ENCODE results near the gene CRTC3.

Gene CRTC3

GRCh38 chr15:90563463-90563862 is 33.7 kb downstream of the CRTC3 start:
- DNase-seq (ENCODE audit: low read depth in 3 of 3), result no peak

DNA sequence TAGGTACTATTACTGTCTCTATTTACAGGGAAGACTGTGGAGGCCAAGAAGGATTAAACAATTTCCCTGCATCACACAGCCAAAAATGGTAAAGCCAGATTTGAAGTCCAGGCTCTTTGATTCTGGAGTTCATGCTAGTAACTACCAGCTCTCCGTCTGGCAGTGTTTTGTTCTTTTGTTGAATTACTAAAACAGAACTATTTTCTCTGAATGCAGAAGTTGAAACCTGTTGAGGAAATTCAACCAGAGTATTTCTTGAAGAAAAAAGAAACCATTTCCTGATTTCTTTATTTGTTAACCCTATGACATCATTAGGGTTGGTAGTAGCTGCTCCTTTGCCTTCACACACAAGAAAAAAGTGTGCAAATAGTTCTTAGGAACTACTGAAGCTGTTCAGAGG is 34.3 kb downstream of the CRTC3 start:
- DNase-seq (ENCODE audit: low read depth in 3 of 3), result no peak

DNA sequence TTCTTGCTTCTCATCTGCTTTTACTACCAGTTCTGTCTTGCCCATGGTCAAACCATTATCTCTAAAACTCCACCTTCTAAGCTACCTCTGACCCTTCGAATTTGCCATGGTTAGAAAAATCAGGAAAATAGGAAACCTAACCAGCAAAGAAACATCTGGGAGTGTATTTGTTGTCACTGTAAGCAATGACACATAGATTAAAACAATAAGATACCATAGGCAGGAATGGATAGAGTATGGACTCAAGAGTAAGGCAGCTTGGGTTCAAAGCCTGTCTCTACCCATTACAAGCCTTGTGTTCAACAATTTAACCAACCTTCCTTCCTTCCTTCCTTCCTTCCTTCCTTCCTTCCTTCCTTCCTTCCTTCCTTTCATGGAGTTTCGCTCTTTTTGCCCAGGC is 34.9 kb downstream of the CRTC3 start:
- DNase-seq (ENCODE audit: low read depth in 3 of 3), result no peak

DNA sequence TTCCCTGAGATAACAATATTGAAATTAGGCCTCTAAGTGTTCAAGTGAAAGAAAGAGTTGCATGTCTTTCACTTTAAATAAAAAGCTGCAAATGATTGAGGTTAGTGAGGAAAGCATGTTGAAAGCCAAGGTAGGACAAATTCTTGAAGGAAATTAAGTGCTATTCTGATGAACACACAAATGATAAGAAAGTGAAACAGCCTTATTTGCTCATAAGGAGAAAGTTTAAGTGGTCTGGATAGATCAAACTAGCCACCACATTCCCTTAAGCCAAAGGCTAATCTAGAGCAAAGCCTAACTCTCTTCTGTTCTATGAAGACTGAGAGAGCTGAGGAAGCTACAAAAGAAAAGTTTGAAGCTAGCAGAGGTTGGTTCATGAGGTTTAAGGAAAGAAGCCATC is 36.1 kb downstream of the CRTC3 start:
- no peak for DNase-seq (ENCODE audit: low read depth in 3 of 3)

- no peak for DNase-seq (ENCODE audit: low read depth in 3 of 3)
Observed at GRCh38 chr15:90570643-90571042, 40.9 kb downstream of the CRTC3 start.

DNA sequence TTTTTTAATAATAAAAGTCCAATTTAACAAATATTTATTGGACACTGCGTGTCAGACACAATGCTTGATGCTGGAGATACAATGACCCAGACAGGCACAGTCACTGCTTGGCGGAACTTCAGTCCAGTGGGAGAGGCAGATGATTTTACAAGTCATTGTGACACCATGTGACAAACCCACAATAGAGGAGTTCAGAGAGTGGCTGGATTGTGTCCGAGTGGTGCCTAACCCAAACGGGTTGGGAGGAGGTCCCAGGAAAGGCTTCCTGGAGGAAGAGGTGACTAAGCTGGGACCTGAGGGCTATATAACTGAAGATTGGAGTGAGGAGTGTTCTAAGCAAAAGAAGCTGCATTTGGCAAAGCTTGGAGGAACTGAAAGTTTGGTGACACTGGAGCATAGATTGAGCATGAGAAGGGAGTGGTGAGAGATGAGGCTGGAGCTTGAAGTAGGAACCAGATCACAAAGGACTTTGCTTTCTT is 41.4 kb downstream of the CRTC3 start:
- DNase-seq (ENCODE audit: low read depth in 3 of 3), result no peak

DNA sequence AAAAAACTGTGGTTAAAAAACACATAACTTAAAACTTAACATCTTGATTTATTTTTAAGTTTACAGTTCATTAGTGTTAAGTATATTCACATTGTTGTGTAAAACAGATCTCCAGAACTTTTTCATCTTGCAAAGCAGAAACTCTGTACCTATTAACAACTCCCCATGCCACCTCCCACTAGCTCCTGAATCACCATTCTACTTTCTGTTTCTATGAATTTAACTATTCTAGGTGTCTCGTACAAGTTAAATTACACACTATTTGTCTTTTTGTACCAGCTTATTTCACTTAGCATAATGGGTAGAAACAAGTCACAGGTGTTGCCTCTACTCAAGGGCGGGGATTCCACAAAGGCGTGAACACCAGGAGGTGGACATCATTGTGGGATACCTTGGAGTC is 43.2 kb downstream of the CRTC3 start:
- DNase-seq (ENCODE audit: low read depth in 3 of 3), result no peak

DNA sequence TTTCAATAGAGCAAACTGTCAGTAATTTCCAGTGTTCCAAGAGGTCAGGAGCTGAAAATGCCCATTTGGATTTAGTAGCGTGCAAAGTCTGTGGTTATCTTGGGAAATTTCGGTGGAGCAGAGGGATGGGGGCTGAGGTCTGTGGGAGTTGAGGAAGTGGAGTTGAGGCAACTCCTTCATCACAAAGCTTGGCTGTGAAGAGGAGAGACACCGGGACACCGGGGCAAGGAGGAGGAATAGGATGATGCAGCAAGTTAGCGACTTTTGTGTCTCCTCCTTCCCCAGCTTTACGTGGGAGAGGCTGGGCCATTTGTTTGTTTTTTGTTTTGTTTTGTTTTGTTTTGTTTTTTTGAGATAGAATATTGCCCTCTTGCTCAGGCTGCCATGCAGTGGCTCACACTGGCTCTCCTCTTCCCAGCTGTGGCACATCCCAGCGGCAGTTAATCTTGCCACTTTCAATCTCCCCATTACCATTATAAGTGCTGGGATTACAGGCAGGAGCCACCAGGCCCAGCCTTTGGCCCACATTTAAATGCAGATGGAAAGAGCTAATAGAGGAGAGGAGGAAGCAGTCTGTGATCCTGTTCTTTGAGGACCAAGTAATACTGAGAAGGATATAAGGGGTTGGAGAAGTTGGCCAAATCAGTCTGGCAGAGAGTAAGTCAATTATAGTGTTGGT is 47.1 kb downstream of the CRTC3 start:
- DNase-seq (ENCODE audit: low read depth in 3 of 3), result no peak

GRCh38 chr15:90579213-90579612 is 49.5 kb downstream of the CRTC3 start:
- DNase-seq (ENCODE audit: low read depth in 3 of 3), result no peak

DNA sequence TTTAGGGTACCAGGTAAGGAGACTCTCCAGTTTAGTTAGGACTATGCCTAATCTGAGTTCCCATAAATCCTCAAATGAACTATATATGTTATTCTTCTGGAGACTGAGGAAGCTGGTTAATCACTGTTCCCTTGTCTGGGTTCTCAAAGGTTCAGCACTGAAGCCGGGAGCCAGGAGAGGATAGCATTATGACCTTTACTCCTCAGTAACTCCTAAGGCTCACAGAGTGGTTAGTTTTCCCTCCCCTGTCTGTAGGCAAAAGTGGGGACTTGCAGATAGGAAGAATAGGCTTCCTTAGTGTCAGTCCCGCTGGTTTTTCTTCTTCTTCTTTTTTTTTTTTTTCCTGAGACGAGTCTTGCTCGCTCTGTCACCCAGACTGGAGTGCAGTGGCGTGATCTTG is 50.4 kb downstream of the CRTC3 start:
- no peak for DNase-seq (ENCODE audit: low read depth in 3 of 3)

DNA sequence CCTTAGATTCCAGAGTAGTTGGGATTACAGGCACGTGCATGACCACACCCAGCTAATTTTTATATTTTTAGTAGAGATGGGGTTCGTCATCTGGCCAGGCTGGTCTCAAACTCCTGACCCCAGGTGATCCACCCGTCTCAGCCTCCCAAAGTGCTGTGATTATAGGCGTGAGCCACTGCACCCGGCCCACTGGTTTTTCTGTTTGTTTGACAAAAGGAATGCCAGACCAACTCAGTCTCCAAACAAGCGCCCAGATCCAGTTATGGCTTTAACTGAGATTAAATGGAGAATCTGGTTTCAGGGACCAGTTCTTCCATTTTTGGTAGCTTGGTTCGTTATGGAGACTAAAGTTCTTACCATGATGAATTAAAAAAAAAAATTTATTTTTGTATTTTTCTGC is 50.8 kb downstream of the CRTC3 start:
- DNase-seq (ENCODE audit: low read depth in 3 of 3), result no peak

DNA sequence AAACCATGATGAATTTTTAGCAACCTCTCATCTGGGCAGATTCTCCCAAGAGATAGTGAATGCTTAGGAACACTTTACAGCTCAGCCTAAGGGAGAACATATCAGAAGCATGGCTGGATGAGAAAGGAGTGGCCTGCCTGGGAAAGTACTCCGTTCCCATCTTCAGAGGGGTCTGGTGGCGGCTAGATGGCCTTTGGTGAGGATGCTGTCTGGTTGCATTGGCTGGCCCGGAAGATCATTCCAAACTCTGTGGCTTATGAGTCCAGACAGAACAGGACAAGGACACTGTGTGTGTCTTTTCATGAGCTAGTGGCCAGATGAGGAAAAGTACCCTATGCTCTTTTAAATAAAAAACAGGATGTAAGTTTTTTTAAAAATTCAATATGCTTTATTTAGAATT is 51.2 kb downstream of the CRTC3 start:
- no peak for DNase-seq (ENCODE audit: low read depth in 3 of 3)

- DNase-seq (ENCODE audit: low read depth in 3 of 3), result no peak
Observed at GRCh38 chr15:90581771-90582352, 52.1 kb downstream of the CRTC3 start.

GRCh38 chr15:90582553-90582952 is 52.8 kb downstream of the CRTC3 start:
- no peak for DNase-seq (ENCODE audit: low read depth in 3 of 3)

DNA sequence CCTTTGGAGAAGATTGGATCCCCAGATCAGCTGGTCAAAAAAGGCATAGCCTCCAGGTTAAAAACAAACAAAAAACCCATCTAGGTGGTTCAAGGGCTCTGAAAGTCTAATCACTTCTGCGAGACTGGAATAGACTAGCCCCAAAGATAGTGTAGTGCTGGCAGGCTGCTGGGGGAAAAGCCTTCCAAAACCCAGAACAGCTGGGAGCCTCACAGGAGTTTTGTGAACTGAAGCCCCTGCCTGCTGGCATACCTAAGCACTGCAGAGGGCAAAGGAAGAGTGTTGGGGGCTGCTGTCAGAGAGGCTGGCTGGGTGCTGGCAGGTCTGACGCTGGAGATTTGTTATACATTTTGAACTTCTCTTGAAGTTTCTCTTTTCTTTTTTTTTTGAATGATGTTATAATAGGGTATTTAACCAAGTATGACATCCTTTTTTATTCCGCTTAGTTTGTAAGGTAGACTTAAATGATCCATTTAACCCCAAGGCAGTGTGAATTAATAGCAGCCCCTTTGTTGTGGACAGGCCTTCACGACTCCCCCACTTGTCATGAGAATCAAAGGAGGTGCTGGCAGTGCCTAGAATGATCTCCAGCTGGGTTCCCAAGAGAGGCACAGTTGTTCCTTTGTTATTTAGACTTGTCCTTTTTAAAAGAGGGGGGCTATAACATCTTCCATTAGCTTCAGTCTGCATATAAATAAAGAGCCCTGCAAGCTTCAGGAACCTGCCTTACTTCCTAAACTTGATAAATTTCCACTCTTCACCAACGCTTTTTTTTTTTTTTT is 53.9 kb downstream of the CRTC3 start:
- no peak for DNase-seq (ENCODE audit: low read depth in 3 of 3)

DNA sequence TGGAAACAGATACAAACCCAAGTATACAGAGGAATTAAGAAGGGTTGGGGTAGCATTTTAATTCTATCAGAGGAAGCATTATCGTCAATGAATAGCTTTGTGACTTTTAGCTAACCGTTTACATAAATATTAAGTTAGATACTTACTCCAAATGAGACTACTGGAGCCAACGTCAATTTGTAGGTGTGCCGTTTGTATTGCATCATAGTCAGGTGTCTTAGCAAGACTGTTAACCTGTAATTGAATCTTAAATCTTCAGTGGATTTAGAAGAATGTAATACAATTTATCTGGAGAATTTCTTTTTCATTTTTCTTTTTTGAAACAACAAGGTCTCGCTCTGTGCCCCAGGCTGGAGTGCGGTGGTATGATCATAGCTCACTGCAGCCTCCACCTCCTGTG is 55.1 kb downstream of the CRTC3 start:
- no peak for DNase-seq (ENCODE audit: low read depth in 3 of 3)

DNA sequence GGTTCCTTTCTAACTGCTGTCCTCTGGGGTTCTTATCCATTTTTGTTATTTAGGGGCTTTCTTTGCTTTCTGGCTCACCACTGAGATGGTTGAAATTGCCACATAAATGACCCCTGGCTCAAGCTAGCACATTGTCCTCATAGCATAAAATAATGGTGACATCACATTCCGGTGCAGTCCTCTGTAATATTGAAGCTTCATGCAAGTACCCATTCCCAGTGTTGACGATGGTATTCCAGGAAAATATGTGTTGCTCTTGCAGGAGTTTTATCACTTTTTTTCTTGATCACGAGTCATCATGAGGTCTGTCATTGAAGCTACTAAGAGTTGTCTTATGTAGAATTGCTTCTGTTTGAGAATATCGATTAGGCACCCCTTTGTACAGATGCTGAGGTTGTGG is 56.1 kb downstream of the CRTC3 start:
- DNase-seq (ENCODE audit: low read depth in 3 of 3), result no peak

DNA sequence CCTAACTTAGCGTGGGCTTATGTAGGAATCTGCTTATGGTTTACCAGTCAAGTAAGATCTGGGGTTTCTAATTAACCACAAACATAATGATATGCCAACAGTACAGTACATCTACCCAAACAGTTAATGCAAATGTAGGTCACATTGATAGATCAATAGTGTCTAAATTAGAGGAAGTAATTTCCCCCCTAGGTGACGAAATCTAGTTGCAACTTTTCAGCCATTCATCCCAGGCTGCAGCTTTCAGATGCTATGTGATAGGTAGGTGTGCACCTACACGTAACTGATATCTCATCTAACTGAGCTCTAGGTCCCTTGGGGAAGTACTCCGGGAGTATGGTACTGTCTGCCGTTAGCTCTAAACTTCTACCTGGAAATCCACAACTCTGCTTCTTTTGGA is 57.2 kb downstream of the CRTC3 start:
- DNase-seq (ENCODE audit: low read depth in 3 of 3), result no peak

DNA sequence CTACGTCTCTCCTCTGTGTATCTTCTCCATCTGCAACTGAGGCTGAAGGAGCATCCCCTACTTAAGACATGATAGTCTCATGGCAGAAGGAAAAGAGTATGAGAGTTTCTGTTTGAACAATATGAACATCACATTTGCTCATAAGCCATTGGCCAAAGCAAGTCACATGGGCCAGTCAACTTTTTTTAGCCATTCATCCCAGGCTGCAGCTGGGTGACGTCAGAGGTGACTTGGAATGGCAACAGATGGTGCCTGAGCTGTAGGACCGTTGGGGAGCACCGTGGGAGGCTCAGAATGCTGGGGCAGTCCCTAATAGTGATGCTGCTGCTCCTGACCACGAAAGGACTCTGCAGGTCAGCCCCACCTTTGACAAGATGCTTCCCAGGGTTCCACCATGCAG is 58.7 kb downstream of the CRTC3 start:
- DNase-seq (ENCODE audit: low read depth in 3 of 3), result no peak

DNA sequence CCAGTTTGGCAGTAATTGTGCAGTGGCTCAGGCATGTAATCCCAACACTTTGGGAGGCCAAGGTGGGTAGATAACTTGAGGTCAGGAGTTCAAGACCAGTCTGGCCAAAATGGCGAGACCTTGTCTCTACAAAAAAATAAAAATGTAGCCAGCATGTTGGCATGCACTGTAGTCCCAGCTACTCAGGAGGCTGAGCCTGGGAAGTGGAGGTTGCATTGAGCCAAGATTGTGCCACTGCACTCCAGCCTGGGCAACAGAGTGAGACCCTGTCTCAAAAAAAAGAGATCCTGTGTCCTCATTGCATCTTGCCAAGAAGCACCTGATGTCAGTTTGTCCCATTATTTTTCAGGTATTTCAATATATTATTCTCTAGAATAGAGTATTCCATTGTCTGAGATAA is 61.8 kb downstream of the CRTC3 start:
- DNase-seq (ENCODE audit: low read depth in 3 of 3), result no peak

DNA sequence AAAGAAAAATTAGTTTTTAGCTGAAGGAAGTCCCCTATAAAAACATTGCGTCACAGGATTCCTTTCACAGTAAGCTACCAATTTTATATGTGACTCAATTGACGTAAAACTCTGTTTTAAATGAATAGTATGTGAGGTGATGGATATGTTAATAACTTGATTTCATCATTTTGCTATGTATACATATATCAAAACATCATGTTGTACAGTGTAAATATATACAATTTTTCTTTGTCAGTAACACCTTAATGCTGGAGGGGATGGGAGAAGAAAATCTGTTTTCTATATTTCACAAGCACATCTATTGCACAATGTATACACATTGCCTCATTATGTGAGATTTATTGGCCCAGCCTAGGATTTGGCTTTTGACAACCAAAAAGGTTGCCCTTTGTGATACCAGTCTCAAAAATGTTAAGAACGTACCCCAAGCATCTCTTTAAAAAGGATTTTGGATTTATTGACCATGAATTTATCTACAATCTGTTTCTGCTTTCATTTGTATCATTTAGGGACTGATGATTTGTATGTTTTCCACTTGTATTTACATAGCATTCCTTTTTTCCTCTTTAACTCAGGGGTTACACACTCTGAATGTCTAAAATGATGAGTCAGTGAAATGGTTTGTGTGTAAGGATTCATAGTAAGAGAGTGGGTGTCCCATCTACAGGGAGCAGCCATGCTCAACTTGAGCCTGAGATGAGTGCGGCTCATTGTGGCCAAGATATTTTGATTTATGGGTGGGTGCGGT is 62.6 kb downstream of the CRTC3 start:
- no peak for DNase-seq (ENCODE audit: low read depth in 3 of 3)

DNA sequence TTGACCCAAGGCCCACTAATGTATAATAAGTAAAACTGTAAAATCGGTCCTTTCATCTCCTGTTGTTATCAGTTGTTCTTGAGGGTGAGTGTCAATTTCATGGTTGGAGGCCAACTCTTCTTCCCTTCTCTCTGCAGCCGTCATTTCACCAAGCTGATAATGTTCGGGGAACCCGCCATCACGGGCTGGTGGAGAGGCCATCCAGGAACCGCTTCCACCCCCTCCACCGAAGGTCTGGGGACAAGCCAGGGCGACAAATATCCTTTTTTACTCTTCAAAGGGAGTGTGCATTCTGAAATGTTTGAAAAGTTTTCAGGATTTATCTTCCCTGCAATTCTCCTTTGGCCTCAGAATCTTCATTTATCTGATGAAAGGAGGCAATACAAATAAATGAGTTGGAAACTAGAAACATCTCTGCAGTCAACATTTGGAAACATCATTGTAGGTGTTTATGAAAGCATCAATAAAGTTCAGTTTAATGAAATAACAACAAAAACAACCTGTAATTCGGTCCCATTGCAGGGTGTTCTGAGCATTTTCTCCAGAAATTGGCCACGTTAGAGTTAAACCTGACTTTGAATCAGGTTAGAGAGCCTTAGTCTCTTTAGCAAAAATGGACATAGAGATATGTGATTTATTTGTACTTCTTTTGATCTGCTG is 63.9 kb downstream of the CRTC3 start:
- DNase-seq (ENCODE audit: low read depth in 3 of 3), result no peak
